ENCODE data around the gene COX20.
"Not testable (repeated sequence)": the region's sequence is repeated elsewhere in the genome, so short reads cannot be mapped to it uniquely, and the experiment has no call there.

COX20 gene

DNA sequence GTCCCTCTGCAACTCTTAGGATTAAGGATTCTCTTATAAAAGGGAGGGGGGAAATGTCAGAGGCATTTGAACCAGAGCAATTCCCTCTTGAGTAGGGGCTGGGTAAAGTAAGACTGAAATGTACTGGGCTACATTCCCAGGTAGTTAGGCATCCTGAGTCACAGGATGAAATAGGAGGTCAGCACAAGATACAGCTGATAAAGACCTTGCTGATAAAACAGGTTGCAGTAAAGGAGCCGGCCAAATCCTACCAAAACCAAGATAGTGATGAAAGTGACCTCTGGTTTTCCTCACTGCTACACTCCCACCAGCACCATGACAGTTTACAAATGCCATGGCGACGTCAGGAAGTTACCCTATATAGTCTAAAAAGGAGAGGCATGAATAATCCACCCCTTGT lies 14.3 kb upstream of the COX20 start:
- TF ChIP-seq, protein P1, sequence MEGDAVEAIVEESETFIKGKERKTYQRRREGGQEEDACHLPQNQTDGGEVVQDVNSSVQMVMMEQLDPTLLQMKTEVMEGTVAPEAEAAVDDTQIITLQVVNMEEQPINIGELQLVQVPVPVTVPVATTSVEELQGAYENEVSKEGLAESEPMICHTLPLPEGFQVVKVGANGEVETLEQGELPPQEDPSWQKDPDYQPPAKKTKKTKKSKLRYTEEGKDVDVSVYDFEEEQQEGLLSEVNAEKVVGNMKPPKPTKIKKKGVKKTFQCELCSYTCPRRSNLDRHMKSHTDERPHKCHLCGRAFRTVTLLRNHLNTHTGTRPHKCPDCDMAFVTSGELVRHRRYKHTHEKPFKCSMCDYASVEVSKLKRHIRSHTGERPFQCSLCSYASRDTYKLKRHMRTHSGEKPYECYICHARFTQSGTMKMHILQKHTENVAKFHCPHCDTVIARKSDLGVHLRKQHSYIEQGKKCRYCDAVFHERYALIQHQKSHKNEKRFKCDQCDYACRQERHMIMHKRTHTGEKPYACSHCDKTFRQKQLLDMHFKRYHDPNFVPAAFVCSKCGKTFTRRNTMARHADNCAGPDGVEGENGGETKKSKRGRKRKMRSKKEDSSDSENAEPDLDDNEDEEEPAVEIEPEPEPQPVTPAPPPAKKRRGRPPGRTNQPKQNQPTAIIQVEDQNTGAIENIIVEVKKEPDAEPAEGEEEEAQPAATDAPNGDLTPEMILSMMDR (IDR thresholded peaks at IDR 0.05; ENCODE audit: insufficient read depth, low read depth, low read length, missing control alignments), result no peak
- H3K4me3 ChIP-seq (ENCODE audit: low read depth, low read length), result no peak overlapping the region
- no peak for DNase-seq (ENCODE audit: low read depth)

DNA sequence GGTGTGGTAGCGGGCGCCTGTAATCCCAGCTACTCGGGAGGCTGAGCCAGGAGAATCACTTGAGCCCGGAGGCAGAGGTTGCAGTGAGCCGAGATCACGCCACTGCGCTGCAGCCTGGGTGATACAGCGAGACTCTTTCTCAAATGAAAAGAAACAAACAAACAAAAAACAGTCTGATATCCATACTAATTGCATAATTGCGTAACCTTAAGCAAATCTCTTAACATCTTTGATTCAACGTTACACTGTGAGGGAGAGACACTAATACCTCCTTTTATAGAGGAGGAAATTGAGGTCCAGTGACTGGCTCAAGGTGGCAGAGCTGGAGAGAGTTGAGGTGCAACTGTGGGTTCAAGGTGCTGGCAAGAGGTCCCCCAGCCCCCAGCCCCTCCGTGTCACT lies 12.6 kb upstream of the COX20 start:
- no peak overlapping the region for H3K4me3 ChIP-seq (ENCODE audit: low read depth, low read length)
- TF ChIP-seq, protein P1 (IDR thresholded peaks at IDR 0.05; ENCODE audit: insufficient read depth, low read depth, low read length, missing control alignments), result no peak
- no peak for DNase-seq (ENCODE audit: low read depth)

DNA sequence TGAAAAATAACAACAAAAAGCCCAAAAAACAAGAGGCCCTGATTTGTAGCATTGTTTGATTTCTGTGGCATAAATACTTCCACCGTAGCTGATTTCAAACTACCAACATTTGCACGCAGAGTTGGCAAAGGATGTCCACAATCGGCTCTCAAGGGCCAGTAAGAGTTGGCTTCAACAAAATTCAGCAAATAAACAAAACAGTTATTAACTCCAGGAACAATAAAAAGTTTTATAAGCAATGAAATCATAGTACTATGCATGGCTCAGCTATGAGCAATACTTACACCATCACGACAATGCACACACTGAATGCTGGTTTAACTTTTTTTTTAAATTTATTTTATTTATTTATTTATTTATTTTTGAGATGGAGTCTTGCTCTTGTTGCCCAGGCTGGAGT lies 8.7 kb upstream of the COX20 start:
- DNase-seq (ENCODE audit: low read depth), result no peak
- no peak overlapping the region for H3K4me3 ChIP-seq (ENCODE audit: low read depth, low read length)
- TF ChIP-seq, protein P1 (IDR thresholded peaks at IDR 0.05; ENCODE audit: insufficient read depth, low read depth, low read length, missing control alignments), result no peak

DNA sequence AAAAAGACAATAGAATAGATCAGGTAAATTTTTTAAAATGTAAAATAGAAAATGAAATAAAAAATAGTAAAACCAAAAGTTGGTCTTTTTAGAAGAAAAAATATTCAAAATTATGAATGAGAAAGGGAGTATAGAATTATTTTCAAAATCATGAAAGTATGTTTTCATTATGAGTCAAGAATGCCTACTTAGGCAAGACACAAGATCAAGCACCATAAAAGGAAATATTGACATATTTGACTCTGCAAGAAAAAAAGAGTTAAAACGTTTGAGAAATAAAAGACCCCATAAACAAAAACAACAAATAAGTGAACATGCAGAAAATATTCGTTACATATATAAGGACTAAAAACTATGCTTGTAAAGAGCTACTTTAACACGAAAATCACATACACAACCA lies 4.8 kb upstream of the COX20 start:
- no peak for DNase-seq (ENCODE audit: low read depth)
- no peak overlapping the region for H3K4me3 ChIP-seq (ENCODE audit: low read depth, low read length)
- TF ChIP-seq, protein P1 (IDR thresholded peaks at IDR 0.05; ENCODE audit: insufficient read depth, low read depth, low read length, missing control alignments), result no peak

DNA sequence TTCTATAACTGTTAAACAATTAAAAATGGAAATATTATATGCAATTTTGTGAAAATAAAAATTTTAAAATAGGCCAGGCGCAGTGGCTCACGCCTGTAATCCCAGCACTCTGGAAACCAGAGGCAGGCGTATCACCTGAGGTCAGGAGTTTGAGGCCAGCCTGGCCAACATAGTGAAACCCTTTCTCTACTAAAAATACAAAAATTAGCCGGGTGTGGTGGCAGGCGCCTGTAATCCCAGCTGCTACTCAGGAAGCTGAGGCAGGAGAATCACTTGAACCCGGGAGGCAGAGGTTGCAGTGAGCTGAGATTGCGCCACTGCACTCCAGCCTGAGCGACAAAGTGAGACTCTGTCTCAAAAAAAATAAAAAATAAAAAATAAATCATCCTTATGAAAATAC lies 2.2 kb upstream of the COX20 start:
- peak overlapping the region; percentile 99 for H3K4me3 ChIP-seq (ENCODE audit: low read depth, low read length)

DNA sequence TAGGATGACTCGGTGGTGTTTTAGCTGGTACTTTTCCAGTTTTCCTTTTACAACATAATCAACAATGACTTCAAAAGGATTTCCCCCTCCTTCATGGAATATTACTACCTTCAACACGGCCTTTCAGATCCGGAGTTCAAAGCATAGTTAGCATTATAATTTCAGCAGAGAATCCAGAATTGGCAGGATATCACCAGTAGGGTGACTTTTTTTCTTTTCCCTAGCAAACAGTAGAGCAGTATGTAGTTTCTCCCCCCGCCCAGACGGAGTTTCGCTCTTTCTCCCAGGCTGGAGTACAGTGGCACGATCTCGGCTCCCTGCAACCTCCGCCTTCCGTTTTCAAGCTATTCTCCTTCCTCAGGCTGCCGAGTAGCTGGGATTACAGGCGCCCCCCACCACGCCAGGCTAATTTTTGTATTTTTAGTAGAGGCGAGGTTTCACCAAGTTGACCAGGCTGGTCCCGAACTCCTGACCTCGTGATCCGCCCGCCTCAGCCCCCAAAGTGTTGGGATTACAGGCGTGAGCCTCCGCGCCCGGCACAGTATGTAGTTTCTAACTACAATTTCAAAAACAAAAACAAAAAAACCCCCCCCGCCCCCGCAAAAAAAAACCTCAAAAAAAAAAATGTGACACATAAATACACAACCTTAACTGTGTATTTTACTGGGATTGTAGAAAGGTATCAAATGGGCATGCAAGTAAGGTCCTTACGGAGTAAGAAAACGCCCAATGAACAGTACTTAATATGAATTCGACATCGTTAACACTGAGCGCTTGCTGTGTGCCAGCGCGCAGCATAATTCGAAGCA lies 1.5 kb upstream of the COX20 start:
- DNase-seq (ENCODE audit: low read depth), result peak; percentile 78
- TF ChIP-seq, protein P1 (IDR thresholded peaks at IDR 0.05; ENCODE audit: insufficient read depth, low read depth, low read length, missing control alignments), result no peak
- H3K4me3 ChIP-seq (ENCODE audit: low read depth, low read length), result peak overlapping the region; percentile 99

More for the DNA sequence above, 2.2 kb upstream of the COX20 start:
- not testable (repeated sequence) for DNase-seq (ENCODE audit: low read depth)

DNA sequence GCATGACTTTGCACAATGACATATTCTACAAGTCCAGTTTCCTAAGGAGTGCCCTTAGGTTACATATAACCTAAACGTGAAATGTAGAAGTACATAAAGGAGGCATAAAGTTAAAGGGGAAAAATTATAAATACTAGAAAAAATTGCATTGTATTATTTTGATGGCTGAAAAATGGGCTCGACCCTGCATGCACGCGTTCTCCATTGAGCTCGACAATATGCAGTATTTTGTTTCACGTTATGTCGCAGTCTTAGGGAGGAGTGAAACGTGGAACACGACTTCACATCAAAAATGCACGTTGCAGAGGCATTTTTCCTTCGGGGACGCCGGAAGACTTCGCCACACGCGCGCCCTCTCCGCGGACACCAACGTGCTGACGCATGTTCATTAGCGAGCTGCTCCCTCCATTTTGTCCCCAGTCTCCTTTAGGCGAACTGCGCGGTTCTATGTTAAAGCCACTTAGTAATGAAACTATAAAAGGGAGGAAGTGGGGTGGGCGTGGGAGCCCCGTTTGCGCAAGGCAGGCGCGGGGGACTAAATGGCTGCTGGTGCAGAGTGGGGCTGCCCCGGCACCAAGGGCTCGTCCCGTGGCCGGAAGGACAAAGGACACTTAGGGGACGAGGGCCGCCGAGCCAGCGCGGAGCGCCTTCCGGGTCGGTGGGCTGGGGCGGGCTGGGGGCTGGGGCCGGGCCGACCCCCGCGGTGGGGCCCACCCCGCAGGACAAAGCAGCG lies 749 bp upstream of the COX20 start:
- TF ChIP-seq, protein P1 (IDR thresholded peaks at IDR 0.05; ENCODE audit: insufficient read depth, low read depth, low read length, missing control alignments), result no peak
- H3K4me3 ChIP-seq (ENCODE audit: low read depth, low read length), result peak overlapping the region; percentile 99

More for the DNA sequence above, 749 bp upstream of the COX20 start:
- DNase-seq (ENCODE audit: low read depth), result peak; percentile 98
